Prostate gland (tissue), 2 donors: ENCODE results near the gene MAML3.

Experiments used
- POLR2A ChIP-seq: fragments of 450-650 bp; IDR thresholded peaks from one replicate; pipeline ENCODE4 v1.6.1; 2016; ENCODE audit warnings: antibody characterized with exemption, mild to moderate bottlenecking
- POLR2AphosphoS5 ChIP-seq: sonication (generic); formaldehyde crosslinking; IDR thresholded peaks from one replicate; pipeline ENCODE4 v1.6.1; 2017; ENCODE audit warnings: antibody characterized with exemption
- TF ChIP-seq, protein P1 (sequence below), 4 experiments: fragments of 200-600 bp in 2 of 4; fragments of 450-650 bp in 2 of 4; sonication (generic) in 2 of 4; IDR thresholded peaks; 1 replicate in 3 of 4; 2 replicates in 1 of 4; pipeline ENCODE4 v1.5.1; 2016 to 2019; ENCODE audit warnings: antibody characterized with exemption in 4 of 4, mild to moderate bottlenecking in 2 of 4, moderate library complexity in 2 of 4

DNA sequence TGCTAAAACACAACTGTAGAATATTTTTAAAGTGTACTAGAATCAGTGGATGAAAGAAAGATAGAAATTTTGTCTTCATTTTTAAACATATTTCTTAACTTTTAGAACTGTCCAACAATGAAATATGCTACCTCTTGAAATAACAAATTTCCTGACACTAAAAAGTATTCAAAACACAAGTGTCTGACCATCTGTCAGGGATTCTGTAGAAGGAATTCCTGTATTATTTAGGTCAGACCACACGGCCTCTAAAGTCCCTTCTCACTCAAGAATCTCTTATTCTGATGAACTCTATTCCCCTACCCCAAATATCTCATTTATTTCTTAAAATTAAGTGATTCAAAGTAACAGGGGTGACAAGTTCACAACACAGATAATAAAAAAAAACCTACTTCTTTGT is 99.1 kb downstream of the MAML3 start:
- TF ChIP-seq, protein P1, sequence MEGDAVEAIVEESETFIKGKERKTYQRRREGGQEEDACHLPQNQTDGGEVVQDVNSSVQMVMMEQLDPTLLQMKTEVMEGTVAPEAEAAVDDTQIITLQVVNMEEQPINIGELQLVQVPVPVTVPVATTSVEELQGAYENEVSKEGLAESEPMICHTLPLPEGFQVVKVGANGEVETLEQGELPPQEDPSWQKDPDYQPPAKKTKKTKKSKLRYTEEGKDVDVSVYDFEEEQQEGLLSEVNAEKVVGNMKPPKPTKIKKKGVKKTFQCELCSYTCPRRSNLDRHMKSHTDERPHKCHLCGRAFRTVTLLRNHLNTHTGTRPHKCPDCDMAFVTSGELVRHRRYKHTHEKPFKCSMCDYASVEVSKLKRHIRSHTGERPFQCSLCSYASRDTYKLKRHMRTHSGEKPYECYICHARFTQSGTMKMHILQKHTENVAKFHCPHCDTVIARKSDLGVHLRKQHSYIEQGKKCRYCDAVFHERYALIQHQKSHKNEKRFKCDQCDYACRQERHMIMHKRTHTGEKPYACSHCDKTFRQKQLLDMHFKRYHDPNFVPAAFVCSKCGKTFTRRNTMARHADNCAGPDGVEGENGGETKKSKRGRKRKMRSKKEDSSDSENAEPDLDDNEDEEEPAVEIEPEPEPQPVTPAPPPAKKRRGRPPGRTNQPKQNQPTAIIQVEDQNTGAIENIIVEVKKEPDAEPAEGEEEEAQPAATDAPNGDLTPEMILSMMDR (IDR thresholded peaks at IDR 0.05) = no peak
- no peak for TF ChIP-seq POLR2A
- no peak for TF ChIP-seq POLR2AphosphoS5
